Measurements from ENCODE around the gene STXBP1. TPM values are rescaled to one million over a fixed set of nuclear protein-coding genes. Genes with fewer than 3 reads are reported as not detected.

Gene STXBP1
- total RNA-seq, 2 donors from 2014 or later = 66.2 to 87.3 TPM

DNA sequence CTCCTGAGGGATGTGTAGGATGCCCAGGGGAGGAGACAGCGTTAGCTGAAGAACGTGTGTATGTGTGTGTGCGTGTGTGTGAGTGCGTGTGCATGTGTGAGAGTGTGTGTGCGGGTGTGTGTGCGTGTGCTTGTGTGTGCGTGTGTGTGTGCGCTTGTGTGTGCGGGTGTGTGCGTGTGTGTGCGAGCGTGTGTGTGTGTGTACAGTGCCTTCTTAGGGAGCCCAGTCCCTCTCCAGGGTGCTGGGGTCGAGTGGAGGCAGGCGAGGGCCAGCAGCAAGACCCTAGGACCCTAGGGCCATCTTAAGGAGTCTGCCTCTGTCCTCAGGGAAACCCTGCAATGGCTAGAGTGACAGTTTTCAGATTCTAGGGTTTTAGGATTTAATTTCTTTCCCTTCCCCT, 26.0 kb upstream of the STXBP1 start:
- ATAC-seq (ENCODE audit: insufficient number of reproducible peaks, low FRiP score, low read depth) = no peak
- Histone ChIP-seq H3K9me3 (no peaks in the 10 kb centered on the region), H3K27me3 (replicated peaks; ENCODE audit: insufficient read depth) (no peaks in the 10 kb centered on the region), H3K4me1 (ENCODE audit: control insufficient read depth in 1 of 2, low read depth in 2 of 2) (peaks cover 0 to 6% of the 10 kb centered on the region in 2 donors), H3K36me3 (no peaks in the 10 kb centered on the region), H3K27ac (peak overlapping the region in 1 of 2 donors; percentile 70), H3K4me3 (no peak overlapping the region)
- TF ChIP-seq, protein P1, sequence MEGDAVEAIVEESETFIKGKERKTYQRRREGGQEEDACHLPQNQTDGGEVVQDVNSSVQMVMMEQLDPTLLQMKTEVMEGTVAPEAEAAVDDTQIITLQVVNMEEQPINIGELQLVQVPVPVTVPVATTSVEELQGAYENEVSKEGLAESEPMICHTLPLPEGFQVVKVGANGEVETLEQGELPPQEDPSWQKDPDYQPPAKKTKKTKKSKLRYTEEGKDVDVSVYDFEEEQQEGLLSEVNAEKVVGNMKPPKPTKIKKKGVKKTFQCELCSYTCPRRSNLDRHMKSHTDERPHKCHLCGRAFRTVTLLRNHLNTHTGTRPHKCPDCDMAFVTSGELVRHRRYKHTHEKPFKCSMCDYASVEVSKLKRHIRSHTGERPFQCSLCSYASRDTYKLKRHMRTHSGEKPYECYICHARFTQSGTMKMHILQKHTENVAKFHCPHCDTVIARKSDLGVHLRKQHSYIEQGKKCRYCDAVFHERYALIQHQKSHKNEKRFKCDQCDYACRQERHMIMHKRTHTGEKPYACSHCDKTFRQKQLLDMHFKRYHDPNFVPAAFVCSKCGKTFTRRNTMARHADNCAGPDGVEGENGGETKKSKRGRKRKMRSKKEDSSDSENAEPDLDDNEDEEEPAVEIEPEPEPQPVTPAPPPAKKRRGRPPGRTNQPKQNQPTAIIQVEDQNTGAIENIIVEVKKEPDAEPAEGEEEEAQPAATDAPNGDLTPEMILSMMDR (IDR thresholded peaks at IDR 0.05) = no peak
- no peak for DNase-seq (ENCODE audit: low spot score)

DNA sequence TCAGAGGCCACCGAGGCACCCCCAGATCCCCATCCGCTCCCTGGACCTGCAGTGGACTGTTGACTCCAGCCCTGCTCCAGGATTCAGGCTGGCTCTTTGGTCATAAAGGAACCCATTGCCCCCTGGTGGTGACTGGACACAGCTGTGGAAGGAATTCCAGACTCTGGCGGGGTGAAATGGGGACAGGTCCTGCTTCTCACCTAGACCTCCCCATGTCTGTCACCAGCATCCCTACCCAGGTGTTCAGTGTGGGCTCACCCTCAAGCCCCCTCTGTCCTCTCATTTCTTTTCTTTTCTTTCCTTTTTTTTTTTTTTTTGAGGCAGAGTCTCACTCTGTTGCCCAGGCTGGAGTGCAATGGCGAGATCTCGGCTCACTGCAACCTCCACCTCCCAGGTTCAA, 25.5 kb upstream of the STXBP1 start:
- peak; percentile 62 for ATAC-seq (ENCODE audit: insufficient number of reproducible peaks, low FRiP score, low read depth)
- Histone ChIP-seq H3K4me1 (ENCODE audit: control insufficient read depth in 1 of 2, low read depth in 2 of 2) (peaks cover 0 to 6% of the 10 kb centered on the region in 2 donors), H3K9me3 (no peaks in the 10 kb centered on the region), H3K36me3 (no peaks in the 10 kb centered on the region), H3K27ac (no peak overlapping the region), H3K4me3 (no peak overlapping the region), H3K27me3 (replicated peaks; ENCODE audit: insufficient read depth) (no peaks in the 10 kb centered on the region)
- no peak for DNase-seq (ENCODE audit: low spot score)
- TF ChIP-seq, protein P1 (IDR thresholded peaks at IDR 0.05) = peak; percentile 88

DNA sequence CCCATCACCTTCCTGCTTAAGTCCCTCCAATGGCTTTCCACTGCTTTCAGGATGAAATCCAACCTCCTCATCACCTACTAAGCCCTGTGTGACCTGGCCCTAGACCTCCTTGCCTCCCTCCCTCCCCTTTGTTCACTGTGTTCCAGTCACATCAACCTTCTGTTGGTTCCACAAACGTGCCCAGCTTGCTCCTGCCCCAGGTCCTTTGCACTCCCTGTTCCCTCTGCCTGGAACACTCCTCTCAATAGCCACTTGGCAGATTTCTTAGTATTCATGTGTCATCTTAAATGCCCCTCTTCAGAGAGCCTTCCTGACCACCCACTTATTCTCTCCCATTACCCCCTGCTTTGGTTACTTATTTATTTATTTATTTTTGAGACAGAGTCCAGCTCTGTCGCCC, 24.1 kb upstream of the STXBP1 start:
- Histone ChIP-seq H3K9me3 (no peaks in the 10 kb centered on the region), H3K4me1 (ENCODE audit: control insufficient read depth in 1 of 2, low read depth in 2 of 2) (peaks cover 0 to 6% of the 10 kb centered on the region in 2 donors), H3K27me3 (replicated peaks; ENCODE audit: insufficient read depth) (no peaks in the 10 kb centered on the region), H3K4me3 (no peak overlapping the region), H3K36me3 (no peaks in the 10 kb centered on the region), H3K27ac (no peak overlapping the region)
- ATAC-seq (ENCODE audit: insufficient number of reproducible peaks, low FRiP score, low read depth) (no peak), DNase-seq (ENCODE audit: low spot score) (no peak)
- TF ChIP-seq, protein P1 (IDR thresholded peaks at IDR 0.05) = no peak

DNA sequence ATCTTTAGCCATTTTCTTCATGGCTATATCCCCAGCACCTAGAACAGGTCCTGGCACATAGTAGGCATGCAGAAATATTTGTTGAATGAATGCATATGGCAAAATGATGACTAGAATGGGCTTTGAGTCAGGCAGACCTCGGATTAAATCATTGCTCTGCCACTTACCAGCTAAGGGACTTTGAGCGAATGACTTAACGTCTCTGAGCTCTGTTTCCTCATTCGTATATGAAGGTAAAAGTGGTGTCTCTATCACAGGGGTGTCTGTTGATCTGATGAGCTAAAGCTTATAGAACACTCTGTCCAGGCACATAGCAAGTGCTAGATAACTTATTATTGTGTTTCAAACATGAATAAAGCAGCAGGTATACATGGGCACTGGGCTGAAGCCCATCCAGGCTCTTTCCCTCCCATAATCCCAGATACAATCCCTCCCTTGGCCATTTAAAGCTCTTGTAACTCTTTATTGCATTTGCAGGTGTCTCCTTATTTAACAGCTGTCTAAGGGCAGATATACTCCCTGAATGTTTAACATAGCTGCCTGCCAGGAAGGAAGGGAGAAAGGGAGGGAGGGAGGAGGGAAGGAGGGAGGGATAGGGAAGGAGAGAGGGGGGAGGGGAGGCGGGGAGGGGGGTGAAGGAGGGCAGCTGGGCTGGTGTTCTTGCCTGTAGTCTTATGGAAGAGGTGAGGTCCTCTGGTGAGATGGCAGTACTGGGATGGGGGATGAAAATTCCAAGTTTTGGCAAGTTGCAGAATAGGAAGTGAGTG, 23.2 kb upstream of the STXBP1 start:
- DNase-seq (ENCODE audit: low spot score) (no peak), ATAC-seq (ENCODE audit: insufficient number of reproducible peaks, low FRiP score, low read depth) (no peak)
- Histone ChIP-seq H3K27me3 (replicated peaks; ENCODE audit: insufficient read depth) (no peaks in the 10 kb centered on the region), H3K9me3 (no peaks in the 10 kb centered on the region), H3K36me3 (no peaks in the 10 kb centered on the region), H3K4me3 (no peak overlapping the region), H3K4me1 (ENCODE audit: control insufficient read depth in 1 of 2, low read depth in 2 of 2) (peaks cover 0 to 6% of the 10 kb centered on the region in 2 donors), H3K27ac (no peak overlapping the region)
- TF ChIP-seq, protein P1 (IDR thresholded peaks at IDR 0.05) = no peak

DNA sequence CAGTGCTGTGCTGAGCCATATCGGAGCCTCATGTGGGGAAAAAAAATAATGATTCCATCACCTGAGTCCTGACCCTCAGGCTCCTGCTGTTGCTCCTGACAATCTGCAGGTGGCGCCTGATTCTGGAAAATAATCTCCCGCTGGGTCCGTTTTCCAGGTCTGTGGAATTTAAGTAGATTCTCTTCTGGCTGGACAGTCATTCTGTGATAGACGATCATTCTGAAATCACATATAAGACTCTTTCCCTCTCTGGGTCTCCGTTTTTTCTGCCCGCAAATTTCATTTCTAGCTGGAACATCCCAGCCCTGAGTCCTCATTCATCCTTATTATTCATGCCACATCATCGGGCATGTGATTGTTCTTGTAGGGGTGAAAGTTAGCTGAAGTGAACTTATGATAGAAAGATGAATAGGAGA, 22.1 kb upstream of the STXBP1 start:
- ATAC-seq (ENCODE audit: insufficient number of reproducible peaks, low FRiP score, low read depth) (no peak), DNase-seq (ENCODE audit: low spot score) (no peak)
- TF ChIP-seq, protein P1 (IDR thresholded peaks at IDR 0.05) = peak; percentile 90
- Histone ChIP-seq H3K27me3 (replicated peaks; ENCODE audit: insufficient read depth) (no peaks in the 10 kb centered on the region), H3K9me3 (no peaks in the 10 kb centered on the region), H3K36me3 (no peaks in the 10 kb centered on the region), H3K4me1 (ENCODE audit: control insufficient read depth in 1 of 2, low read depth in 2 of 2) (no peaks in the 10 kb centered on the region), H3K27ac (no peak overlapping the region), H3K4me3 (no peak overlapping the region)

All from thoracic aorta (tissue), 2 donors.